ENCODE data around the gene NUDT4.

GRCh38 chr12:93430280-93430679, 52.6 kb downstream of the NUDT4 start:
- TF ChIP-seq, protein P1, sequence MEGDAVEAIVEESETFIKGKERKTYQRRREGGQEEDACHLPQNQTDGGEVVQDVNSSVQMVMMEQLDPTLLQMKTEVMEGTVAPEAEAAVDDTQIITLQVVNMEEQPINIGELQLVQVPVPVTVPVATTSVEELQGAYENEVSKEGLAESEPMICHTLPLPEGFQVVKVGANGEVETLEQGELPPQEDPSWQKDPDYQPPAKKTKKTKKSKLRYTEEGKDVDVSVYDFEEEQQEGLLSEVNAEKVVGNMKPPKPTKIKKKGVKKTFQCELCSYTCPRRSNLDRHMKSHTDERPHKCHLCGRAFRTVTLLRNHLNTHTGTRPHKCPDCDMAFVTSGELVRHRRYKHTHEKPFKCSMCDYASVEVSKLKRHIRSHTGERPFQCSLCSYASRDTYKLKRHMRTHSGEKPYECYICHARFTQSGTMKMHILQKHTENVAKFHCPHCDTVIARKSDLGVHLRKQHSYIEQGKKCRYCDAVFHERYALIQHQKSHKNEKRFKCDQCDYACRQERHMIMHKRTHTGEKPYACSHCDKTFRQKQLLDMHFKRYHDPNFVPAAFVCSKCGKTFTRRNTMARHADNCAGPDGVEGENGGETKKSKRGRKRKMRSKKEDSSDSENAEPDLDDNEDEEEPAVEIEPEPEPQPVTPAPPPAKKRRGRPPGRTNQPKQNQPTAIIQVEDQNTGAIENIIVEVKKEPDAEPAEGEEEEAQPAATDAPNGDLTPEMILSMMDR (IDR thresholded peaks at IDR 0.05): no peak
- TF ChIP-seq POLR2A (IDR thresholded peaks at IDR 0.05): no peak

Measured in prostate gland (tissue), 2 donors.